Measurements from ENCODE around the gene CLIC3. TPM values are rescaled to one million over a fixed set of nuclear protein-coding genes. Genes with fewer than 3 reads are reported as not detected.

CLIC3 gene
- total and polyA plus RNA-seq, 2 experiments from 2014 or later: 37.7 to 98.9 TPM

DNA sequence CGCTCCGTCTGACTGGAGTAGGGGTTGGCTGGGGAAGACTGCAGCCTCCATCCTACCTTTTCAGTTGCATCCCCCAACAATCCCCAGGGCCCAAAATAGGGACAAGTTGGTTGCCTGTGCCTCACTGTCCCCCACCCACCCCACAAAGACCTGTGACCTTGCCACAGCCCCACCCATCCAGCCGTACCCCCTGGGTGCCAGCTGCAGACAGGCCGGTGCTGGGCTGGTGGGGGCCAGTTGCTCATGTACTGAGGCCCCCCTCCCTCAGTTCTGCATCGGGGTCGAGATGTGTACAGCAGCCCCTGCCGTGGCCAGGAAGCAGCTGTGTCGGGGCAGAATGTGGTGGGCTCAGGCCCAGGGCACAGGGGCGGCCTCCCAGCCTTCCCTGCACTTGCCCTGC lies 13.2 kb downstream of the CLIC3 start:
- Histone ChIP-seq H2AFZ (no peak overlapping the region), H4K20me1 (ENCODE audit: insufficient read depth) (no peaks in the 10 kb centered on the region), H3K79me2 (ENCODE audit: insufficient read depth) (no peaks in the 10 kb centered on the region), H3F3A (ENCODE audit: insufficient read depth) (no peaks in the 10 kb centered on the region), H3K36me3 (ENCODE audit: low read depth) (no peaks in the 10 kb centered on the region), H3K9ac (no peak overlapping the region), H3K9me3 (ENCODE audit: low read depth) (no peaks in the 10 kb centered on the region), H3K9me2 (ENCODE audit: insufficient read depth) (no peaks in the 10 kb centered on the region), H3K27ac (no peak overlapping the region), H3K4me1 (ENCODE audit: insufficient read depth) (no peaks in the 10 kb centered on the region), H3K27me3 (replicated peaks; ENCODE audit: insufficient read depth) (peaks cover 19% of the 10 kb centered on the region; the same call in 1 of the 2 replicates), H3K4me2 (ENCODE audit: unreplicated experiment) (no peak overlapping the region), H3K4me3 (no peak overlapping the region)
- TF ChIP-seq EZH2 (IDR thresholded peaks at IDR 0.05; ENCODE audit: insufficient read depth, poor library complexity, severe bottlenecking): no peak
- TF ChIP-seq EZH2phosphoT487 (IDR thresholded peaks at IDR 0.05; ENCODE audit: insufficient read depth, low read depth): no peak
- WGBS, 2 experiments (ENCODE audit: low coverage in 1 of 2, low lambda C conversion rate in 2 of 2, missing lambda C conversion rate in 2 of 2): 71 to 77% methylated on average over 6 to 9 of the region's 9 CpGs
- DNase-seq: no peak
- in situ Hi-C loops (cut with MboI): no loop called here

DNA sequence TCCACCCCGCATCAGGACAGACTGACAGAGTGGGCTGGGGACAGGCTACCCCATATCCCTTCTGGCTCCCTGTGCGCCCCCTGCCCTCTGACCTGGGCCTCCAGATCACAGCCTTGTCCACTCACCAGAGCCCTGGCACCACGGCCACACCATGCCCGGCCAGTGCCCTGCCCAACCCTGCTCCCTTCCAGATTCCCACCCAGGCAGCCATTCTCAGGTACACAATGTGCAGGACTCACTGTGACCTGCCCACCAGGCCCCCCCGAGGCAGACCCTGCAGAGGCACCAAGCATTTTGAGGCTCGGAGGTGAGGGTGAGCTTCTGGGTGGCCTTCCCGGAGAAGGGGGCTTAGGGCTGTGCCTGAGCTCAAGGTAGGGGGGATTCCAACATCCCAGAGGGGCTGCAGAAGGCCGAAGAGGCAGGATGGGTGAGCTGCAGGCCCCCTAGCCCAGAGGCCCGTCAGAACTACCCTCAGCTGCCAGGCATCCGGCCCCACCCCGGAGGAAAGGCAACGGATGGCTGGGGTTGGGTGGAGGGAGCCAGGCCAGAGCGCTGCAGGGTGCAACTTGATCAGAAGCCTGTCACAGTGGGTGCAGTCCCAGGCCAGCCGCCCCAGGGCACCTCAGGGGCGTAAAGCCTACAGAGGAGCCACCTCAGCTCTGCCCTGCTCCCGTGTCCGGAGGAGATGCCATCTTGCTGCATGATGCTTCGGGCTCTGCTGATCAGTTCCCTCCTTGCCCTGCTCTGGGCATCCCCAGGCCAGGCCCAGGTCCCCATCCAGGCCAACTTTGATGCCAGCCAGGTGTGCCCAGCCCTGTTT lies 13.9 kb downstream of the CLIC3 start, which contains the start of gene LCNL1:
Gene LCNL1, plus strand, starts transcription at position 762 of the 820 bp plus-strand sequence. CDS start 594 bp downstream, outside the sequence.
- Histone ChIP-seq H3K4me2 (ENCODE audit: unreplicated experiment) (no peak within 1 kb of the TSS), H3K9me2 (ENCODE audit: insufficient read depth) (no peaks in the 10 kb centered on the region), H3K27me3 (replicated peaks; ENCODE audit: insufficient read depth) (peaks cover 19% of the 10 kb centered on the region; the same call in 1 of the 2 replicates), H3K4me1 (ENCODE audit: insufficient read depth) (no peaks in the 10 kb centered on the region), H3K36me3 (ENCODE audit: low read depth) (no peaks in the 10 kb centered on the region), H2AFZ (no peak within 1 kb of the TSS), H3K9me3 (ENCODE audit: low read depth) (no peaks in the 10 kb centered on the region), H3K27ac (no peak within 1 kb of the TSS), H3K9ac (no peak within 1 kb of the TSS), H3K79me2 (ENCODE audit: insufficient read depth) (no peaks in the 10 kb centered on the region), H3K4me3 (no peak within 1 kb of the TSS), H3F3A (ENCODE audit: insufficient read depth) (no peaks in the 10 kb centered on the region), H4K20me1 (ENCODE audit: insufficient read depth) (no peaks in the 10 kb centered on the region)
- 70 to 73% methylated on average over 17 to 18 of the region's 18 CpGs for WGBS, 2 experiments (ENCODE audit: low coverage in 1 of 2, low lambda C conversion rate in 2 of 2, missing lambda C conversion rate in 2 of 2)
- TF ChIP-seq EZH2phosphoT487 (IDR thresholded peaks at IDR 0.05; ENCODE audit: insufficient read depth, low read depth) (no peak), EZH2 (IDR thresholded peaks at IDR 0.05; ENCODE audit: insufficient read depth, poor library complexity, severe bottlenecking) (no peak)
- in situ Hi-C loops (cut with MboI): no loop called here
- no peak for DNase-seq

DNA sequence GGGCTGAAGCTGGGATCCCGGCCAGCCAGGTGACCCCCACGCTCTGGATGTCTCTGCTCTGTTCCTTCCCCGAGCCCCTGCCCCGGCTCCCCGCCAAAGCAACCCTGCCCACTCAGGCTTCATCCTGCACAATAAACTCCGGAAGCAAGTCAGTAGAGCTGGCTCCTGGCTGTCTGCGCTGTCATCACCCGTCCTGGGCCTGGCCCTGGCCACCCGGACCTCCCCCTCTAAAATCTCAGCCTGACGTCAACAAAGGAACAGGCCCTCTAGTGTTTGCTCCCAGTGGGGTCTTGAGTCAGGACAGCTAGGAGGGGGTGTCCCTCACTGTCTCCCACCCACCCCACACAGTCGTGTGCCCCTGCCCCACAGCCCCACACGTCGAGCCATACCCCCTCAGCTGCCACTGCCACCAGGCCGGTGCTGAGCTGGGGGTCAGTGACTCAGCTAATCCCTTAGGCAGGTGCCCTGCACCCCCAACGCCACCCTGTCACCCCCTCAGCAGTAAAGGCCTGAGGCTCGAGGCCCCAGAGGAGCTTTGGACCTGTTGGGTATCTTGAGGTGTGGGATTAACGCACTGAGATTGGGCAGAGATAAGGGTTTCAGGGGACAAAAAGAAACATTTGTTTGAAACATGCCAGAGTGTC lies 14.7 kb downstream of the CLIC3 start:
- Histone ChIP-seq H3F3A (ENCODE audit: insufficient read depth) (no peaks in the 10 kb centered on the region), H3K79me2 (ENCODE audit: insufficient read depth) (no peaks in the 10 kb centered on the region), H3K9me3 (ENCODE audit: low read depth) (no peaks in the 10 kb centered on the region), H3K4me3 (no peak overlapping the region), H3K27ac (no peak overlapping the region), H4K20me1 (ENCODE audit: insufficient read depth) (no peaks in the 10 kb centered on the region), H3K36me3 (ENCODE audit: low read depth) (no peaks in the 10 kb centered on the region), H3K9ac (no peak overlapping the region), H3K4me1 (ENCODE audit: insufficient read depth) (no peaks in the 10 kb centered on the region), H3K4me2 (ENCODE audit: unreplicated experiment) (no peak overlapping the region), H3K9me2 (ENCODE audit: insufficient read depth) (no peaks in the 10 kb centered on the region), H2AFZ (no peak overlapping the region), H3K27me3 (replicated peaks; ENCODE audit: insufficient read depth) (peaks cover 19% of the 10 kb centered on the region; the same call in 1 of the 2 replicates)
- TF ChIP-seq EZH2 (IDR thresholded peaks at IDR 0.05; ENCODE audit: insufficient read depth, poor library complexity, severe bottlenecking) (no peak), EZH2phosphoT487 (IDR thresholded peaks at IDR 0.05; ENCODE audit: insufficient read depth, low read depth) (no peak)
- DNase-seq: no peak
- in situ Hi-C loops (cut with MboI): no loop called here
- 73 to 78% methylated on average over 15 to 17 of the region's 17 CpGs for WGBS, 2 experiments (ENCODE audit: low coverage in 1 of 2, low lambda C conversion rate in 2 of 2, missing lambda C conversion rate in 2 of 2)

DNA sequence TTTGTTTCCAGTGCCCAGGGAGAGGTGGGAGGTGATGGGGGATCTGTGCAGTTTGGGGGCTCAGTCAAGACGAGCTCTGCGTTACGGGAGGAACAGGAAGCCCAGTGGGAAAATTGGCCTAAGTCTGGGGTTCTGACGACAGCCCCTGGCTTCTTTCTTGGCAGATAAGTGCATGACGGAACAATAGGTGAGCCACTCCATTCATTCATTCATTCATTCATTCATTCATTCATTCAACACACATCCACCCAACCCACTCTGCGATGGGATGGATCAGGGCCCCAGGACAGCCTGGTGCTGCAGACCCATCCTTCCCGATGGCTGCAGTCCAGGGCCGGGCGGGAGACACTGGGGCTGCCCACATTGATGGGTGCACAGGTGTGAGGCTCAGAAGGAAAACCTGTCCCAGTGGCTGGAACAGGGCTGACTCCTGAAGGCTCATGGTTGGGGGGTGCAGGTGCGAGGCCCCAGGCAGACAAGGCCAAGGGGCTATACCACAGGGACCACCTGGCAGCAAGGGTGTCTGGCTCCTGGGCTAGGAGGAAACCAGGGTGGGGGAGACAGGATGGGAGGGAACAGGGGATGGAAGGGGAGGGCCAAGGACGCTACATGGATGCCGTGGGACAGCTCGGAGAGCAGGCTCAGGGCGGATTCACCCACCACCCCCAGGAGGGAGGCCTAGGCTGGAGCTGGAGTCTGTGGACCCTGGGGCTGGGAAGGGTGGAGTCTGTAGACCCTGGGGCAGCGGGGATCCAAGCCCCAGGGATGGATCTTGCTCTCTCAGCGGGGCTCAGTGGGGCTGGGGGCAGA lies 15.5 kb downstream of the CLIC3 start:
- no peaks in the 10 kb centered on the region for H3K9me3 ChIP-seq (ENCODE audit: low read depth)
- no peak for TF ChIP-seq EZH2phosphoT487 (IDR thresholded peaks at IDR 0.05; ENCODE audit: insufficient read depth, low read depth)
- no peak for TF ChIP-seq EZH2 (IDR thresholded peaks at IDR 0.05; ENCODE audit: insufficient read depth, poor library complexity, severe bottlenecking)
- 93 to 94% methylated on average over 12 to 16 of the region's 16 CpGs for WGBS, 2 experiments (ENCODE audit: low coverage in 1 of 2, low lambda C conversion rate in 2 of 2, missing lambda C conversion rate in 2 of 2)
- H3K4me3 ChIP-seq: no peak overlapping the region
- no peak overlapping the region for H3K27ac ChIP-seq
- H3K9me2 ChIP-seq (ENCODE audit: insufficient read depth): no peaks in the 10 kb centered on the region
- no peaks in the 10 kb centered on the region for H3K79me2 ChIP-seq (ENCODE audit: insufficient read depth)
- no peaks in the 10 kb centered on the region for H3K36me3 ChIP-seq (ENCODE audit: low read depth)
- DNase-seq: no peak
- in situ Hi-C loops (cut with MboI): no loop called here
- H4K20me1 ChIP-seq (ENCODE audit: insufficient read depth): no peaks in the 10 kb centered on the region
- no peaks in the 10 kb centered on the region for H3K4me1 ChIP-seq (ENCODE audit: insufficient read depth)
- no peak overlapping the region for H3K9ac ChIP-seq
- H3F3A ChIP-seq (ENCODE audit: insufficient read depth): no peaks in the 10 kb centered on the region
- peaks cover 14% of the 10 kb centered on the region; the same call in 1 of the 2 replicates for H3K27me3 ChIP-seq (replicated peaks; ENCODE audit: insufficient read depth)
- H3K4me2 ChIP-seq (ENCODE audit: unreplicated experiment): no peak overlapping the region
- no peak overlapping the region for H2AFZ ChIP-seq
